Kidney (tissue), 14 donors: ENCODE data around the gene ARL4C. TPM values are rescaled to one million over a fixed set of nuclear protein-coding genes. Genes with fewer than 3 reads are reported as not detected.

Experiments
- DNase-seq, 5 donors: peaks; one replicate each; pipeline ENCODE4 v3.0.0-alpha.2; 2013 to 2020
- FAIRE-seq: peaks from 2 replicates; lab custom pipeline; 2012; peaks lifted over from hg19 to GRCh38; lab: Jason Lieb, UNC
- H3K27ac ChIP-seq, 2 donors: one replicate each; pipeline ENCODE4 v1.7.0; 2013; ENCODE audit warnings: low read depth in 2 of 2, low read length in 2 of 2, inconsistent platforms in 1 of 2
- H3K27me3 ChIP-seq: one replicate; pipeline ENCODE4 v1.7.1; 2013; ENCODE audit warnings: low read length, inconsistent platforms; ENCODE audit not compliant: control insufficient read depth, insufficient read depth
- H3K36me3 ChIP-seq, 3 donors: one replicate each; pipeline versions ENCODE4 v1.7.0 to v1.7.1; 2013; ENCODE audit warnings: low read length in 3 of 3, control low read depth in 1 of 3, inconsistent platforms in 1 of 3; ENCODE audit not compliant: insufficient read depth in 3 of 3, control insufficient read depth in 2 of 3
- H3K4me1 ChIP-seq, 3 donors: one replicate each; pipeline versions ENCODE4 v1.7.0 to v1.7.1; 2013; ENCODE audit warnings: low read length in 3 of 3, inconsistent platforms in 1 of 3, low read depth in 1 of 3; ENCODE audit not compliant: control insufficient read depth in 2 of 3, insufficient read depth in 2 of 3
- H3K4me3 ChIP-seq, 3 donors: one replicate each; pipeline versions ENCODE4 v1.7.0 to v1.8.1; 2013; ENCODE audit warnings: low read length in 3 of 3, control low read depth in 1 of 3, inconsistent platforms in 1 of 3
- H3K9ac ChIP-seq, 3 donors: one replicate each; pipeline versions ENCODE4 v1.7.0 to v1.7.1; 2013; ENCODE audit warnings: low read length in 3 of 3, control low read depth in 1 of 3, inconsistent platforms in 1 of 3
- H3K9me3 ChIP-seq, 3 donors: one replicate each; pipeline versions ENCODE4 v1.7.0 to v1.7.1; 2013; ENCODE audit warnings: low read length in 3 of 3, control low read depth in 1 of 3, inconsistent platforms in 1 of 3; ENCODE audit not compliant: control insufficient read depth in 2 of 3, insufficient read depth in 1 of 3
- intact Hi-C: fragments of 100-400 bp; cut with DNase I; formaldehyde crosslinking; loops from one replicate; pipeline ENCODE4 v1.11.1; 2022
- polyA plus RNA-seq: library from polyadenylated mRNA; stranded (reverse); fragments of 350-450 nt; fragmentation: Illumina TruSeq; extraction: RNeasy Lipid Tissue Mini Kit (QIAGEN cat#74804); gene quantifications from one replicate; pipeline ENCODE4 v1.2.3, GENCODE V29; 2014; ENCODE audit warnings: low read depth, low replicate concordance; ENCODE audit not compliant: insufficient read depth
- total RNA-seq: library from RNA; stranded (reverse); fragmentation: NEBNext Ultra II Directional; extraction: Animal tissue kit (Norgen Biotek cat#: 25700); gene quantifications from one replicate; pipeline ENCODE4 v1.2.1, GENCODE V29; 2021
- TF ChIP-seq, protein P1 (sequence below): IDR thresholded peaks from 3 replicates; pipeline ENCODE4 v1.5.1; 2012; ENCODE audit warnings: mild to moderate bottlenecking, moderate library complexity, borderline replicate concordance; ENCODE audit not compliant: insufficient read depth; ENCODE audit errors: extremely low read depth
- donor health status: control.
- donor health status: control.
- donor health status: control.
- donor health status: control.
- donor health status: control.
- donor health status: DM: yes; HTN: yes; CAD: no.
- donor health status: Normal renal cell carcinoma (clear cell type).

ARL4C gene
- total and polyA plus RNA-seq, 2 donors from 2014 or later: 2.7 to 62.0 TPM

DNA sequence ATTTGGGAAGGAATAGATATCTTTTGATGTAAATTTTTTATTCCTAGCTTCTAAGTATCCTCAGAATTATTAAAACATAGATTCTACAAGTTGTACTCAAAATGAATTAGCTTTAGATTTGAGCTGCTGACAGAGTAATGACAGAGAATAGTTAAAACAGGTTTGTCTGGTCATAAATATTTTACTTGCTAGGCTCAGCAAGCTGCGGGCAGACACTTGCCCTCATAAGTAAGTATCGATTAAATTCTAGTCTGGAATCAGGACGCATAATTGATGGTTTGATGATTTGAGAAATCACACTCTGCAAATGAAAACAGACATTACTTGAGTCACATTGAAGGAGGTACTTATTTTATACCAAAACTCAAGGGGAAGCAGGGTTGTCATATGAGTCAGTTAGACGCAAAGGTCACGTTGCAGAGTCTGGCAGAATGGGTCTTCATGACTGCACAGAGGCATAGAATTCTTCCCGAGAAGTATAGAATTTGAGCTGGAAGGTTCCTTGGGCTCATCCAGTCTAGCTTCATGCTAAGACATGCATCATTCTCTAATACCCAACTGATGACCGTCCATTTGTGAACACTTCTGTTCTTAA, 27.5 kb downstream of the ARL4C start:
- TF ChIP-seq, protein P1, sequence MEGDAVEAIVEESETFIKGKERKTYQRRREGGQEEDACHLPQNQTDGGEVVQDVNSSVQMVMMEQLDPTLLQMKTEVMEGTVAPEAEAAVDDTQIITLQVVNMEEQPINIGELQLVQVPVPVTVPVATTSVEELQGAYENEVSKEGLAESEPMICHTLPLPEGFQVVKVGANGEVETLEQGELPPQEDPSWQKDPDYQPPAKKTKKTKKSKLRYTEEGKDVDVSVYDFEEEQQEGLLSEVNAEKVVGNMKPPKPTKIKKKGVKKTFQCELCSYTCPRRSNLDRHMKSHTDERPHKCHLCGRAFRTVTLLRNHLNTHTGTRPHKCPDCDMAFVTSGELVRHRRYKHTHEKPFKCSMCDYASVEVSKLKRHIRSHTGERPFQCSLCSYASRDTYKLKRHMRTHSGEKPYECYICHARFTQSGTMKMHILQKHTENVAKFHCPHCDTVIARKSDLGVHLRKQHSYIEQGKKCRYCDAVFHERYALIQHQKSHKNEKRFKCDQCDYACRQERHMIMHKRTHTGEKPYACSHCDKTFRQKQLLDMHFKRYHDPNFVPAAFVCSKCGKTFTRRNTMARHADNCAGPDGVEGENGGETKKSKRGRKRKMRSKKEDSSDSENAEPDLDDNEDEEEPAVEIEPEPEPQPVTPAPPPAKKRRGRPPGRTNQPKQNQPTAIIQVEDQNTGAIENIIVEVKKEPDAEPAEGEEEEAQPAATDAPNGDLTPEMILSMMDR: no peak
- intact Hi-C loops: no loop called here
- no peaks in the 10 kb centered on the region for H3K4me1 ChIP-seq
- H3K9ac ChIP-seq: no peak overlapping the region
- no peak overlapping the region for H3K27ac ChIP-seq
- FAIRE-seq: no peak
- H3K9me3 ChIP-seq: peaks cover 0 to 6% (median 0%) of the 10 kb centered on the region in 3 donors
- no peaks in the 10 kb centered on the region for H3K36me3 ChIP-seq
- no peaks in the 10 kb centered on the region for H3K27me3 ChIP-seq
- DNase-seq: no peak
- no peak overlapping the region for H3K4me3 ChIP-seq

DNA sequence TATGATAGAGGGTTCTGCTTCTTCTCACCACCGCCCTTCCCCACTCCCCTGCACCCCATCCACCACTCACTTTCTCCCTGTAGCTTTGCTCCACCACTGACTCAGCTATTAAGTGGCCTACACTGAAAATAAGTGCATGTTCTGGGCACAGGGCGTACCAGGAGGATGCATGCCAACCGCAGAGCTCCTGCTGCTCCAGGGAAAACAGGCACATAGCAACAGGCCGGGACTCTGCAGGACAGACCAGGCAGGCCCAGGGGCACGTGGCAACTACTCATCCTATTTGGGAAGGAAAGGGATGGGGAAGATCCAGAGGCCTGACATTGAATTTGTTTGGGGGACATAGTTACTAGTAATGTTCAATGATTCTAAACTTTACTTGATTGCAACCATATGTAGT, 28.4 kb downstream of the ARL4C start:
- H3K27me3 ChIP-seq: no peaks in the 10 kb centered on the region
- H3K9ac ChIP-seq: no peak overlapping the region
- no peak overlapping the region for H3K27ac ChIP-seq
- intact Hi-C loops: no loop called here
- H3K4me1 ChIP-seq: no peaks in the 10 kb centered on the region
- peaks cover 0 to 6% (median 0%) of the 10 kb centered on the region in 3 donors for H3K9me3 ChIP-seq
- no peaks in the 10 kb centered on the region for H3K36me3 ChIP-seq
- no peak overlapping the region for H3K4me3 ChIP-seq
- TF ChIP-seq, protein P1: no peak
- DNase-seq (no peak), FAIRE-seq (no peak)

DNA sequence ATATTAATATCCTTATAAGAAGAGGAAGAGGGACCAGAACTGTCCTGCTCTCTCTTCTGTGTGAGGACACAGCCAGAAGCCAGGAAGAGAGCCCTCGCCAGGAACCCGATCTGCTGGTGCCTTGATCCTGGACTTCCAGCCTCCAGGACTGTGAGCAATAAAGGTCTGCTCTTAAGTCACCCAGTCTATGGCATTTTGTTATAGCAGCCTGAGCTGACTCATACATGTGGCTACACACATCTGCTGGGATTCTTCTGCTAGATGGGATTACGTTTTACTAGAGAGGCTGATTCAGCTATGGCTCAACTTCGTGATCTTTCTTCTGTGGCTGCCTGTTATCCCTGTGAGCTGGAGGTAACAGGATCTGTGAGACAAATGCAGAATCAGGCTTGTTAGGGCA, 29.6 kb downstream of the ARL4C start:
- intact Hi-C loops: no loop called here
- H3K27me3 ChIP-seq: no peaks in the 10 kb centered on the region
- no peak for FAIRE-seq

More for the DNA sequence above, 29.6 kb downstream of the ARL4C start:
- H3K36me3 ChIP-seq: no peaks in the 10 kb centered on the region
- no peak overlapping the region for H3K9ac ChIP-seq
- DNase-seq: no peak
- H3K27ac ChIP-seq: no peak overlapping the region
- TF ChIP-seq, protein P1: no peak
- H3K4me3 ChIP-seq: no peak overlapping the region
- peaks cover 0 to 5% (median 0%) of the 10 kb centered on the region in 3 donors for H3K9me3 ChIP-seq
- H3K4me1 ChIP-seq: no peaks in the 10 kb centered on the region
